22Rv1 (cell line): ENCODE data around the gene DNMT3A.

Experiments used
- ZFX ChIP-seq: fragments of 450-650 bp; IDR thresholded peaks from 2 replicates; pipeline ENCODE4 v1.6.1; 2017; ENCODE audit warnings: antibody characterized with exemption, borderline replicate concordance
- TF ChIP-seq, protein P1 (sequence below): fragments of 450-650 bp; IDR thresholded peaks from 2 replicates; pipeline ENCODE4 v1.5.1; 2017; ENCODE audit warnings: mild to moderate bottlenecking

DNA sequence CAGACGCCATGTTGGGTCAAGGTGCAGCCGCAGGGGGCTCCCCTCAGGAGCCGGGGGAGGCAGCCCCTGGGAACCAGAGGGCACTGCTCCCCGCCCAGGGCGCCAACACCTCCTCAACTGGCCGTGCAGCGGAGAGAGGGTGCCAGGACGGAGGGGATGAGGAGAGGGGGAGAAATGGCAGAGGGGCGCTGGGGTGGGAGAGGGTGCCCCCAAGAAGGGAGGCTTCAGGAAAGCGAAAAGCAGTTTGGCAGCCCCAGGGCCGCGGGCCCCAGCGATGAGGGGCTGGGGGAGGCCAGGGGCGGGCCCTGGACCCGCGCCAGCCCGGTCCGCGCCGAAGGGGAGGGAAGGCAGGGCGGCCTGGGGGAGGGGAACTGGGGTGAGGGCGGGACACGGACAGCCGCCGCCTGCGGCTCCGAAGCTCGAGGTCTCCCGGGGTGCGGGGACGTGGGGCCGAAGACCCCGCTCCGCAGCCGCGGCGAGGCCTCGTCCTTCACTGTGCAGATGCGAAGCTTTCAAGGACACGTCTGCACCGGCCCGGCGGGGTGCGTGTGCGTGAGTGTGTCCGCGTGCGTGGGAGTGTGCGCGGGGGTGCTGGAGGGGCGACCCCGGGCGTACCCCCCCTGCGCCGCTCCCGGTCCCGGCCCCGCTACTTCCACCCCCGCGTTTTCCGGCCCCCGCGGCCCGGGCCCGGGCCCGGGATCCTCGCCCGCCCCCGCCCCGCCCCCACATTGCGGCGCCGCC, 1.4 kb downstream of the DNMT3A start:
- TF ChIP-seq, protein P1, sequence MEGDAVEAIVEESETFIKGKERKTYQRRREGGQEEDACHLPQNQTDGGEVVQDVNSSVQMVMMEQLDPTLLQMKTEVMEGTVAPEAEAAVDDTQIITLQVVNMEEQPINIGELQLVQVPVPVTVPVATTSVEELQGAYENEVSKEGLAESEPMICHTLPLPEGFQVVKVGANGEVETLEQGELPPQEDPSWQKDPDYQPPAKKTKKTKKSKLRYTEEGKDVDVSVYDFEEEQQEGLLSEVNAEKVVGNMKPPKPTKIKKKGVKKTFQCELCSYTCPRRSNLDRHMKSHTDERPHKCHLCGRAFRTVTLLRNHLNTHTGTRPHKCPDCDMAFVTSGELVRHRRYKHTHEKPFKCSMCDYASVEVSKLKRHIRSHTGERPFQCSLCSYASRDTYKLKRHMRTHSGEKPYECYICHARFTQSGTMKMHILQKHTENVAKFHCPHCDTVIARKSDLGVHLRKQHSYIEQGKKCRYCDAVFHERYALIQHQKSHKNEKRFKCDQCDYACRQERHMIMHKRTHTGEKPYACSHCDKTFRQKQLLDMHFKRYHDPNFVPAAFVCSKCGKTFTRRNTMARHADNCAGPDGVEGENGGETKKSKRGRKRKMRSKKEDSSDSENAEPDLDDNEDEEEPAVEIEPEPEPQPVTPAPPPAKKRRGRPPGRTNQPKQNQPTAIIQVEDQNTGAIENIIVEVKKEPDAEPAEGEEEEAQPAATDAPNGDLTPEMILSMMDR: no peak
- TF ChIP-seq ZFX: no peak
